Loucy (cell line): ENCODE measurements around the gene PPM1F.
"Not testable (repeated sequence)": the region's sequence is repeated elsewhere in the genome, so short reads cannot be mapped to it uniquely, and the experiment has no call there.

ENCODE experiments used
- EZH2phosphoT487 ChIP-seq: fragments of 200-600 bp; IDR thresholded peaks from 2 replicates; pipeline ENCODE4 v1.6.1; 2018; ENCODE audit warnings: antibody characterized with exemption, mild to moderate bottlenecking, moderate library complexity, borderline replicate concordance
- TF ChIP-seq, protein P1 (sequence below): fragments of 200-600 bp; sonication (generic); conservative IDR thresholded peaks from 2 replicates; pipeline ENCODE4 v1.5.1; 2014; ENCODE audit warnings: mild to moderate bottlenecking, antibody characterized with exemption, low read length

DNA sequence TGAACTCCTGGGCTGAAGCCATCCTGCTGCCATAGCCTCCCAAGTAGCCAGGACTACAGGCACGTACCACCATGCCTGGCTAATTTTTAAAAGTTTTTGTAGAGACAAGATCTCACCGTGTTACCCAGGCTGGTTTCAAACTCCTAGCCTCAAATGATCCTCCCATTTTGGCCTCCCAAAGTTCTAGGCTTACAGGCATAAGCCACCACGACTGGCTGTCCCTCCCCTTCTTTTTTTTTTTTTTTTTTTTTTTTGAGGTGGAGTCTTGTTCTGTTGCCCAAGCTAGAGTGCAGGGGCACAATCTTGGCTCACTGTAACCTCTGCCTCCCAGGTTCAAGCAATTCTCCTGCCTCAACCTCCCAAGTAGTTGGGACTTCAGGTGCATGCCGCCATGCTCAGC, 77.7 kb downstream of the PPM1F start:
- TF ChIP-seq EZH2phosphoT487 = not testable (repeated sequence)
- TF ChIP-seq, protein P1, sequence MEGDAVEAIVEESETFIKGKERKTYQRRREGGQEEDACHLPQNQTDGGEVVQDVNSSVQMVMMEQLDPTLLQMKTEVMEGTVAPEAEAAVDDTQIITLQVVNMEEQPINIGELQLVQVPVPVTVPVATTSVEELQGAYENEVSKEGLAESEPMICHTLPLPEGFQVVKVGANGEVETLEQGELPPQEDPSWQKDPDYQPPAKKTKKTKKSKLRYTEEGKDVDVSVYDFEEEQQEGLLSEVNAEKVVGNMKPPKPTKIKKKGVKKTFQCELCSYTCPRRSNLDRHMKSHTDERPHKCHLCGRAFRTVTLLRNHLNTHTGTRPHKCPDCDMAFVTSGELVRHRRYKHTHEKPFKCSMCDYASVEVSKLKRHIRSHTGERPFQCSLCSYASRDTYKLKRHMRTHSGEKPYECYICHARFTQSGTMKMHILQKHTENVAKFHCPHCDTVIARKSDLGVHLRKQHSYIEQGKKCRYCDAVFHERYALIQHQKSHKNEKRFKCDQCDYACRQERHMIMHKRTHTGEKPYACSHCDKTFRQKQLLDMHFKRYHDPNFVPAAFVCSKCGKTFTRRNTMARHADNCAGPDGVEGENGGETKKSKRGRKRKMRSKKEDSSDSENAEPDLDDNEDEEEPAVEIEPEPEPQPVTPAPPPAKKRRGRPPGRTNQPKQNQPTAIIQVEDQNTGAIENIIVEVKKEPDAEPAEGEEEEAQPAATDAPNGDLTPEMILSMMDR = not testable (repeated sequence)
